ENCODE data around the gene ERCC6L2.

GRCh38 chr9:95924987-95925386 lies 49.5 kb downstream of the ERCC6L2 start:
- TF ChIP-seq, protein P1, sequence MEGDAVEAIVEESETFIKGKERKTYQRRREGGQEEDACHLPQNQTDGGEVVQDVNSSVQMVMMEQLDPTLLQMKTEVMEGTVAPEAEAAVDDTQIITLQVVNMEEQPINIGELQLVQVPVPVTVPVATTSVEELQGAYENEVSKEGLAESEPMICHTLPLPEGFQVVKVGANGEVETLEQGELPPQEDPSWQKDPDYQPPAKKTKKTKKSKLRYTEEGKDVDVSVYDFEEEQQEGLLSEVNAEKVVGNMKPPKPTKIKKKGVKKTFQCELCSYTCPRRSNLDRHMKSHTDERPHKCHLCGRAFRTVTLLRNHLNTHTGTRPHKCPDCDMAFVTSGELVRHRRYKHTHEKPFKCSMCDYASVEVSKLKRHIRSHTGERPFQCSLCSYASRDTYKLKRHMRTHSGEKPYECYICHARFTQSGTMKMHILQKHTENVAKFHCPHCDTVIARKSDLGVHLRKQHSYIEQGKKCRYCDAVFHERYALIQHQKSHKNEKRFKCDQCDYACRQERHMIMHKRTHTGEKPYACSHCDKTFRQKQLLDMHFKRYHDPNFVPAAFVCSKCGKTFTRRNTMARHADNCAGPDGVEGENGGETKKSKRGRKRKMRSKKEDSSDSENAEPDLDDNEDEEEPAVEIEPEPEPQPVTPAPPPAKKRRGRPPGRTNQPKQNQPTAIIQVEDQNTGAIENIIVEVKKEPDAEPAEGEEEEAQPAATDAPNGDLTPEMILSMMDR (IDR thresholded peaks at IDR 0.05) = no peak
- no peak for TF ChIP-seq POLR2A (IDR thresholded peaks at IDR 0.05)
